Endodermal cell (in vitro differentiated cells): ENCODE measurements around the gene NFIX. TPM values are rescaled to one million over a fixed set of nuclear protein-coding genes. Genes with fewer than 3 reads are reported as not detected.

Experiments used
- DNase-seq: peaks from one replicate; pipeline ENCODE4 v3.0.0-alpha.2; 2017
- H3K27ac ChIP-seq: 2 replicates; pipeline ENCODE4 v1.5.1; 2013; ENCODE audit warnings: mild to moderate bottlenecking, low read depth, low read length, moderate library complexity
- H3K27me3 ChIP-seq: 2 replicates; pipeline ENCODE4 v1.6.1; 2013; ENCODE audit warnings: mild to moderate bottlenecking, low read length, moderate library complexity; ENCODE audit not compliant: insufficient read depth, control insufficient read depth, poor library complexity, severe bottlenecking
- H3K36me3 ChIP-seq: 2 replicates; pipeline ENCODE4 v1.7.0; 2013; ENCODE audit warnings: mild to moderate bottlenecking, low read length, moderate library complexity; ENCODE audit not compliant: control insufficient read depth, insufficient read depth
- H3K4me1 ChIP-seq: one replicate; pipeline ENCODE4 v1.7.0; 2013; ENCODE audit warnings: low read length; ENCODE audit not compliant: control insufficient read depth, insufficient read depth
- H3K4me3 ChIP-seq: 2 replicates; pipeline ENCODE4 v1.5.1; 2013; ENCODE audit warnings: mild to moderate bottlenecking, low read length, moderate library complexity
- H3K9ac ChIP-seq: 2 replicates; pipeline ENCODE4 v1.6.1; 2013; ENCODE audit warnings: mild to moderate bottlenecking, low read length, moderate library complexity; ENCODE audit not compliant: poor library complexity, severe bottlenecking; ENCODE audit errors: extremely low read depth
- H3K9me3 ChIP-seq: 2 replicates; pipeline ENCODE4 v1.6.1; 2013; ENCODE audit warnings: mild to moderate bottlenecking, low read length, moderate library complexity; ENCODE audit not compliant: control insufficient read depth
- H3K27ac Mint-ChIP-seq: 2 replicates; pipeline ENCODE4 v1.8.0; 2020; ENCODE audit warnings: mixed read lengths
- H3K27me3 Mint-ChIP-seq: 2 replicates; pipeline ENCODE4 v1.8.0; 2021; ENCODE audit warnings: mild to moderate bottlenecking, mixed read lengths; ENCODE audit not compliant: insufficient read depth
- H3K36me3 Mint-ChIP-seq: 2 replicates; pipeline ENCODE4 v1.8.0; 2020; ENCODE audit warnings: low read depth, mixed read lengths
- H3K4me1 Mint-ChIP-seq: 2 replicates; pipeline ENCODE4 v1.8.0; 2020; ENCODE audit warnings: mixed read lengths
- H3K4me3 Mint-ChIP-seq: 2 replicates; pipeline ENCODE4 v1.8.0; 2020; ENCODE audit warnings: mild to moderate bottlenecking, moderate library complexity, mixed read lengths
- H3K9me3 Mint-ChIP-seq: 2 replicates; pipeline ENCODE4 v1.8.0; 2020; ENCODE audit warnings: mild to moderate bottlenecking, mixed read lengths
- WGBS, 2 experiments: methylation state at CpG; one replicate each; pipeline versions ENCODE4 v1.1.5 to v1.1.7; 2013; ENCODE audit warnings: missing lambda C conversion rate in 2 of 2, mixed read lengths in 1 of 2; ENCODE audit not compliant: insufficient coverage in 1 of 2, insufficient read length in 1 of 2; 5-methylcytosine and 5-hydroxymethylcytosine counted together
- total RNA-seq, 2 donors: library from RNA; stranded (reverse); fragmentation: NEBNext Ultra II Directional in 1 of 2; extraction: Animal tissue kit (Norgen Biotek cat#: 25700) in 1 of 2; gene quantifications; 2 replicates in 1 of 2; 3 replicates in 1 of 2; pipeline ENCODE4 v1.2.1, GENCODE V29; 2021
- TF ChIP-seq, protein P1 (sequence below): fragments of 200-600 bp; sonication (generic); conservative IDR thresholded peaks from 2 replicates; pipeline ENCODE4 v1.5.0; 2021; ENCODE audit warnings: antibody characterized with exemption, mild to moderate bottlenecking

NFIX gene
- total RNA-seq, 2 donors from 2014 or later: 0.22 to 0.40 TPM

- no peak for DNase-seq
- Mint-ChIP-seq H3K27me3 (peaks cover 57% of the 10 kb centered on the region), H3K27ac (no peak overlapping the region), H3K4me3 (no peak overlapping the region), H3K4me1 (peaks cover 21% of the 10 kb centered on the region), H3K9me3 (no peaks in the 10 kb centered on the region), H3K36me3 (no peaks in the 10 kb centered on the region)
- H3K27ac ChIP-seq: no peak overlapping the region
- TF ChIP-seq, protein P1, sequence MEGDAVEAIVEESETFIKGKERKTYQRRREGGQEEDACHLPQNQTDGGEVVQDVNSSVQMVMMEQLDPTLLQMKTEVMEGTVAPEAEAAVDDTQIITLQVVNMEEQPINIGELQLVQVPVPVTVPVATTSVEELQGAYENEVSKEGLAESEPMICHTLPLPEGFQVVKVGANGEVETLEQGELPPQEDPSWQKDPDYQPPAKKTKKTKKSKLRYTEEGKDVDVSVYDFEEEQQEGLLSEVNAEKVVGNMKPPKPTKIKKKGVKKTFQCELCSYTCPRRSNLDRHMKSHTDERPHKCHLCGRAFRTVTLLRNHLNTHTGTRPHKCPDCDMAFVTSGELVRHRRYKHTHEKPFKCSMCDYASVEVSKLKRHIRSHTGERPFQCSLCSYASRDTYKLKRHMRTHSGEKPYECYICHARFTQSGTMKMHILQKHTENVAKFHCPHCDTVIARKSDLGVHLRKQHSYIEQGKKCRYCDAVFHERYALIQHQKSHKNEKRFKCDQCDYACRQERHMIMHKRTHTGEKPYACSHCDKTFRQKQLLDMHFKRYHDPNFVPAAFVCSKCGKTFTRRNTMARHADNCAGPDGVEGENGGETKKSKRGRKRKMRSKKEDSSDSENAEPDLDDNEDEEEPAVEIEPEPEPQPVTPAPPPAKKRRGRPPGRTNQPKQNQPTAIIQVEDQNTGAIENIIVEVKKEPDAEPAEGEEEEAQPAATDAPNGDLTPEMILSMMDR: no peak
- H3K36me3 ChIP-seq: no peaks in the 10 kb centered on the region
- H3K27me3 ChIP-seq: peaks cover 25% of the 10 kb centered on the region
- 92 to 100% methylated on average over 2 to 17 of the region's 17 CpGs for WGBS, 2 experiments
- H3K4me3 ChIP-seq: no peak overlapping the region
- no peak overlapping the region for H3K9ac ChIP-seq
- H3K9me3 ChIP-seq: no peaks in the 10 kb centered on the region
- peaks cover 10% of the 10 kb centered on the region for H3K4me1 ChIP-seq
Measured at GRCh38 chr19:13066933-13067807, 71.9 kb downstream of the NFIX start.

GRCh38 chr19:13068085-13068846 lies 73.0 kb downstream of the NFIX start:
- Mint-ChIP-seq H3K27ac (no peak overlapping the region), H3K36me3 (no peaks in the 10 kb centered on the region), H3K4me3 (no peak overlapping the region), H3K9me3 (no peaks in the 10 kb centered on the region), H3K4me1 (peaks cover 21% of the 10 kb centered on the region), H3K27me3 (peaks cover 53% of the 10 kb centered on the region)
- Histone ChIP-seq H3K4me1 (peaks cover 10% of the 10 kb centered on the region), H3K9me3 (no peaks in the 10 kb centered on the region), H3K36me3 (no peaks in the 10 kb centered on the region), H3K27ac (no peak overlapping the region), H3K27me3 (peaks cover 15% of the 10 kb centered on the region), H3K9ac (no peak overlapping the region), H3K4me3 (no peak overlapping the region)
- 90 to 92% methylated on average over 3 to 6 of the region's 6 CpGs for WGBS, 2 experiments
- TF ChIP-seq, protein P1: no peak
- DNase-seq: no peak

DNA sequence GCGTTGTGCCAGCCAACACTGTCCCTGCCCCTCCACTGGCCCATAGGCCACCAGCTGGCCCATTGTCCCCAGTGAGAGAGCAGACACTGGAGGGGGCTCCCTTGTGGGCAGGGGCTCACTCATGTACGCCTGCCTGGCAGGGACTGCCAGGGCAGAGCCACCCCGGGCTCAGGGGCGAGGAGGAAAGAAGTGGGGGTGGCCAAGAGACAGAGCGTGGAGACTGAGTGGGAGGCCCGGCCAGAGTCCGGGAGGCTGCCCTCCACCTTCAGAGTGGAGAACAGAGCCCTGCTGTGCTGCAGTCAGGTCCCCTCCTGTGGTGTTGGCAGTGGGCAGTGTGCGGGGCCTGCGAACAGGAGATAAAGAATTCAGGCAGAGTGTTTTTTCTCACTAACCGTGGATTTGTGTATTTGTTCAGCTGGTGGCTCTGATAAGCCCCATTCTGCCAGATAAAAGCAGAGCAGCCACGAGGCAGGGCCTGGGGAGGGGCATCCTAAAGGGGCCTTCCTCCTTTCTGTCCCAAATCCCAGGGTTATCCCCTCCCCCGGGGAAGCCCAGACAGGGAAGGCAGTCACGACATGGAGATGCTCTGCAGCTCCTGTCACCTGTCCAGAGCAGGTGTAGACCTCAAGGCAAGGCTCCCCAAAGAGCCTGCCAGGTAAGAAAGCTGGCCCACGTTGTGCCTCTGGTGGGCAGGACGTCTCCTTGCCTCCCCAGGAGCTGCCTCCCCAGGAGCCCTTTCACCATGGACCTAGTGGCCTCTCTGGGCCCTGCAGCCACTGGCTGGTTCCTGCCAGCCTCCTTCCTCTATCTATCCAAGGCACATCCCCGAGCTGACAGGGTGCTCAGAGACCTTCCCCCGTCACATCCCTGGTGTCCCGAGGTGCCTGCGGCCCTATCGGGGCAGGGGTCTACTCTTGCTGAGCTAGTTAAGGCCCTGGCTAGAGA lies 74.4 kb downstream of the NFIX start:
- no peak overlapping the region for H3K9ac ChIP-seq
- no peaks in the 10 kb centered on the region for H3K36me3 ChIP-seq
- no peaks in the 10 kb centered on the region for H3K9me3 ChIP-seq
- 68 to 74% methylated on average over 17 to 20 of the region's 20 CpGs for WGBS, 2 experiments
- H3K9me3 Mint-ChIP-seq: no peaks in the 10 kb centered on the region
- H3K36me3 Mint-ChIP-seq: no peaks in the 10 kb centered on the region
- H3K27me3 Mint-ChIP-seq: peaks cover 46% of the 10 kb centered on the region
- peaks cover 10% of the 10 kb centered on the region for H3K4me1 ChIP-seq
- no peak overlapping the region for H3K27ac ChIP-seq
- DNase-seq: peak; percentile 61
- H3K27ac Mint-ChIP-seq: no peak overlapping the region
- H3K4me1 Mint-ChIP-seq: peaks cover 21% of the 10 kb centered on the region
- peaks cover 3% of the 10 kb centered on the region for H3K27me3 ChIP-seq
- no peak overlapping the region for H3K4me3 Mint-ChIP-seq
- TF ChIP-seq, protein P1: peak; percentile 51
- H3K4me3 ChIP-seq: no peak overlapping the region
